Iris pigment epithelial cell (primary cell): ENCODE data around the gene ARL2.
"Not testable (repeated sequence)": the region's sequence is repeated elsewhere in the genome, so short reads cannot be mapped to it uniquely, and the experiment has no call there.

Source experiments
- DNase-seq: peaks from one replicate; pipeline ENCODE4 v3.0.0-alpha.2; 2011; ENCODE audit warnings: low read depth

ARL2 gene

GRCh38 chr11:65013888-65014725, at the start of gene ARL2:
ARL2 (plus strand) TSS chr11:65014160; CDS start chr11:65014208, 48 bp downstream.
- DNase-seq = peak; percentile 86

DNA sequence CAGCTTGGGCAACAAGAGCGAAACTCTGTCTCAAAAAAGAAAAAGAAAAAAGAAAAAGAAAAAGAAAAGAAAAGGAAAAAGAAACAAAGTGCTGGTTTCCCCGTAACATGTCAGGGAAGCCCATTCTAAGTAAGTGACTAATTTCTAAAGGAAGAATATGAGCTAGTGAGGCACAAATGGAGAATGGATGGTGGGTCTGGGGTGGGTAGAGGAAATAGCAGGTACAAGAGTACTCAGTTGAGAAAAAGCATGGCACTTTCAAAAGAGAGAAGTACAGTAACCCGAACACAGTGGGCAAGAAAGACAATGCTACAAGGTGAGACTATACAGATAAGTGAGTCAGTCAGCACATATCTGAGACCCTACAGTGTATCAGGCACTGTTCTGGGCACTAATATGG, 46.6 kb upstream of the ARL2 start:
- no peak for DNase-seq

GRCh38 chr11:64969209-64969608, 44.8 kb upstream of the ARL2 start:
- DNase-seq = peak; percentile 47

DNA sequence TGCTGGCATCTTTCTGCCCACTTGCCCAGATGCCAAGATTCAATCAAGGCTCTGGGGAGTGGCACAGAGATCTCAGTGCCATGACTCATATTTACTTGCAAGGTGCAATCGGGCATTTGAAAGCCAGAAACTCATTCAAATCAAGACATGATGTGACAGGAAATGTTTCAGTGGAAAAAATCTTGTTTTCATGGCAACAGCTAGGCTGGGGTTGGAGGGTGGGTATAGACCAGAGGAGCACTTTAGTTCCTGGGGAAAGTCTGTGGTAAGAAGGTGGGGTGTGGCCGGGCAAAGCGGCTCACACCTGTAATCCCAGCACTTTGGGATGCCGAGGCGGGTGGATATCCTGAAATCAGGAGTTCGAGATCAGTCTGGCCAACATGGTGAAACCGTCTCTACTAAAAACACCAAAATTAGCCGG, 43.2 kb upstream of the ARL2 start:
- DNase-seq = no peak

DNA sequence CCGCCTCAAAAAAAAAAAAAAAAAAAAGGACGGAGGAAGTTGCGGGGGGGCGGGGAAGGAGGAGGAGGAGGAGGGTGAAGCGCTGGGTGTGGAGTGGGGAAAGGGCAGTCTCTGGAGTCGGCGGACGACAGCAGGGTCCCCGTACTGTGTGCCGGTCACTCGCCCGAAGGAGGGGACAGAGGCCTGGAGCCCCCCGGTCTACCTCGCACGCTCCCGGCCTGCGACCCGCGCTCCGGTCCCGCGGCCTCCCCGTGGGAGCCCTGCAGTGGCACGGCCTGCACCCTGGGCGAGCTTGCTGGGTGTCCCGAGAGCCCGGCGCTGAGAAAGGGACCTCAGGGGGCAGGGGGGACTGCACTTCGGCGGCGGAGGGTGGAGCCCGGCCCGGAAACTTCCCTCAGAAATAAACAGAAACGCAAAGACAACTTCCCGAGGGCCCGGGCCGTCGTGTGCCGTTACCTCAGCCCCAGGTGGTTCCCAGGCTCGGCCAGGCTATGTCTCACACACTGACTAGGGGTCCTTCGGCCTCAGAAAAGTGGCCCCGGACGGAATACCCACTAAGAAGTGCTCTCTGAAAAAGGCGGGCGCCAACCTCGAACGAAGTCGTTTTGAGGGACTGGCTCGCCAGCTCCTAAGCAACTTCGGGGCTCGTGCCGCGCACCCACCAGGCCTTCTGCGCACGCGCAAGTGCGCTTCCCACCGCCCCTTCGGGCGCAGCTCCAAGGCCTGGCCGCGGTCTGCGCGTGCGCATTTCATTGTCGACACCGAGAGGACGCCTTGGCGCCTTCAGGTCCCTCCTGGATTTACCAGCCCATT, 42.3 kb upstream of the ARL2 start, which contains the start of gene MAJIN:
TSS of gene MAJIN (minus strand) at position 688 of the 813 bp plus-strand sequence. CDS start 12,703 bp downstream, outside the sequence.
- DNase-seq = peak; percentile 54

DNA sequence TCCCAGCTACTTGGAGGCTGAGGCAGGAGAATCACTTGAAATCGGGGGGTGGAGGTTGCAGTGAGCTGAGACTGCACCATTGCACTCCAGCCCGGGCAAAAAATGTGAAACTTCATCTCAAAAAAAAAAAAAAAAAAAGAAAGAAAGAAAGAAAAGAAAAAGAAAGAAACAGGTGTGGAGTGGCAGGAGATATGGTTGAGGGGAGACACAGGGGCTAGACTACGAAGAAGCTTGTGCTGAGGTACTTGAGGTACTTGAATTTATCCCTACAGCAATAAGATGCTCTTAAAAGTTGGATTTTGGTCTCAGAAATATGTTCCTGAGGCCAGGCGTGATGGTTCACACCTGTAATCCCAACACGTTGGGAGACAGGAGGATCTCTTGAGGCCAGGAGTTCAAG, 39.8 kb upstream of the ARL2 start:
- DNase-seq = no peak

DNA sequence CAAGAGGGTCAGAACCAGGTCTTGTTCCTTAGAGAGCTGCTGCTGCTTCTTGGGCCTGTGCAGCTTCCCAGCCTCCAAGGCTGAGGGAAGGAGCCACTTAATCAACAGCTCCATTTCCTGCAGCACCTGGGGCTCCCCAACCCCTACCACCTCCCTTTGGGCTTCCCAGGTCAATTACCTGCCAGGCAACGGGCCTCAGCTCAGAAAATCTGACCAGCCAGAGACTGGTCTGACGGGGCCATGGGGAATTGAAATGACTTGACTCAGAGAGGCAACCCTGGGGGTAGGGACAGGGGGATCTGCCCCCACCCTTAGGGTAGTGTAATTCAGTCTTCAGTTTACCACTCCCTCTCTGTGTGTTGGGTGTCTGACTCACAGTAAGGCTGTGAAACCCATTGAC, 37.3 kb upstream of the ARL2 start:
- no peak for DNase-seq

- not testable (repeated sequence) for DNase-seq
These were observed 30.6 kb upstream of the ARL2 start for GRCh38 chr11:64983339-64983738.

GRCh38 chr11:64987998-64988854, 25.7 kb upstream of the ARL2 start:
- DNase-seq = no peak

GRCh38 chr11:64989416-64989815, 24.5 kb upstream of the ARL2 start:
- DNase-seq = no peak

DNA sequence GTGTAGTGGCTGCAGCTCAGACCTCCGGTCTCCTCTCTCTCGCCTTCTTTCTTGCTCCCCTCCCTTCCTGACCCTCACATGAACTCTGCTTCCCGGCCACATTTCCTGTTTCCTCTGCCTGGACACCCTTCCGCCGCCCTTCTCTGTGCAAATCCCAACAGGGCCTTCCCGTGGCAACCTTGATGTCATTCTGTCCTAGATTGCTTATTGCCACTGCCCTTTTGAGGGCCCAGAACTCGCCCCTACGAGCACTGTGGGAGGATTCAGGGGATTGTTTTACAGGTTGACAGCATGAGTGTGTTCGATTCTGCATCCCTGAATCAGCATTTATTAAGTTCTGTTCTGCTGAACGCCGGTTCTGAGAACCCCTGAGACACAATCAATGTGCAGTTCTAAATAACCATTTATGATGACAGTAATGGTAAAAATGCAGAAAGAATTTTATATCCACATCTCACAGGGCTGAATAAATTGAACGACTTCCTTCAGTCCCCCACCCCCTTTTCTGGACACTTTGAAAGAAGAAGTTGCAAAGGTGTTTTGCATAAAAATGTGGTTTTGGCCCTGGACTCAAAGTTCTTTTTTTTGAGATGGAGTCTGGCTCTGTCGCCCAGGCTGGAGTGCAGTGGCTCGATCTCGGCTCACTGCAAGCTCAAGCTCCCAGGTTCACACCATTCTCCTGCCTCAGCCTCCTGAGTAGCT, 23.6 kb upstream of the ARL2 start:
- peak; percentile 44 for DNase-seq

DNA sequence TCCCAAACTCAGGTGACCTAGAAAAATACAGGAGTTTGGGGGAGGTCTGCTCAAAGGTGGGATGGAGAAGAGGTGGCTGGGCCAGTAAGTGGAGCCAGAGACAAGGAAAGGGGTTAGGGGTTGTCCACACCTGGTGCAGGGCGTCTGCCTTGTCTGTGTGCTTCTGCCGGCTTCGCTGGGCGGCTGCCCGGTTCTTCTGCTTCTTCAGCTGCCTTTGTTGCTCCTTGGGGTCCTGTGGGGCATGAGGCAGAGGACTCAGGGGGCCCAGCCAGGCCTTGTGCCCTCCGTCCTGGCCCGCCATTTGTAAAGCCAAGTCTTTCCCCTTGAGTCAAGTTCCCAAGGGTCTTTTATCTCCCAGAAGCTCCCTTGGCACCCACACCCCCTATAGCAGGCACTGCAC, 19.6 kb upstream of the ARL2 start:
- DNase-seq = no peak

DNA sequence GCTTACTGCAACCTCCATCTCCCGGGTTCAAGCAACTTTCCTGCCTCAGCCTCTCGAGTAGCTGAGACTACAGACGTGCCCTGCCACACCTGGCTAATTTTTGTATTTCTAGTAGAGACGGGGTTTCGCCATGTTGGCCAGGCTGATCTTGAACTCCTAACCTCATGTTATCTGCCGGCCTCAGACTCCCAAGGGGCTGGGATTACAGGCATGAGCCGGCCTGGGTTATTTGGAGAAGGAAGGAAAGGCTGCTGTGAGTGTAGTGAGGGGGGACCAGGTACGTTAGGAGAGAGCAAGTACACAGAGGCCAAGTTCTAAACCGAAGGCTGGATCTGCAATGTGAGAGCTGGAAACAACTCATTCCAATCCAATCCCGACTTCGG, 17.6 kb upstream of the ARL2 start:
- no peak for DNase-seq

DNA sequence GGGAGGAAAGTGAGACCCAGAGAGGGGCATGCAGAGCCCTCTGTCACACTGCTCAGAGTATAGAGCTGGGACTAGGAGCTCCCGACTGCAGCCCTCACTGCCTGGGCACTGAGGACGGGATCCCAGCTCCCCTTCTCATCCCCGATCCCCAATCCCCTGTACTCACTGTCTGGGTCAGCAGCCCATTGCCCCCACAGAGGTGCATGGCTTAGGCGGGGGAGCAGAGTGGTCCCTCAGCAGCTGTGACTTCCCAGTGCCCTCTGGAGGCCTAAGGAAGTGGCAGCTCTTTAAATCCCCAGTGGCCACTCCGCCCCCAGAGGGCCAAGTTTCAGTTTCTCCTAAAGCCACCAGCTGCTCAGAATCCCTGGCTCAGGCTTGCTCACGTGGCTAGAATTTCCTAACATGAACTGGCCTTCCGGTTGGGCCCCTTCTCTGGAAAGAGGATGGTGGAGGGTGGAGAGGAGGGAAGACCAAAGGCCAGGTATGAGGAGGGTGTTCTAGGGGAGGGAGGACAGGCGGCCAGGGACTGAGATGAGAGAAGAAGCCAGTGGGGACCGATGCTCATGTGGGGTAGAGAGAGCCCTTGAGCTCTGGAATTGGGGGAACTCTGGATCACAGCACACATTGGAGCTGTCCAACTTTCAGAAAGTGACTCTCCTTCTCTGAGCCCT, 17.1 kb upstream of the ARL2 start, which contains the start of gene BATF2:
TSS of gene BATF2 (minus strand) at position 262 of the 671 bp plus-strand sequence. CDS start at position 205, 57 bp downstream.
- peak; percentile 69 for DNase-seq

- DNase-seq = no peak
These were observed 15.8 kb upstream of the ARL2 start for GRCh38 chr11:64998141-64998540.

DNA sequence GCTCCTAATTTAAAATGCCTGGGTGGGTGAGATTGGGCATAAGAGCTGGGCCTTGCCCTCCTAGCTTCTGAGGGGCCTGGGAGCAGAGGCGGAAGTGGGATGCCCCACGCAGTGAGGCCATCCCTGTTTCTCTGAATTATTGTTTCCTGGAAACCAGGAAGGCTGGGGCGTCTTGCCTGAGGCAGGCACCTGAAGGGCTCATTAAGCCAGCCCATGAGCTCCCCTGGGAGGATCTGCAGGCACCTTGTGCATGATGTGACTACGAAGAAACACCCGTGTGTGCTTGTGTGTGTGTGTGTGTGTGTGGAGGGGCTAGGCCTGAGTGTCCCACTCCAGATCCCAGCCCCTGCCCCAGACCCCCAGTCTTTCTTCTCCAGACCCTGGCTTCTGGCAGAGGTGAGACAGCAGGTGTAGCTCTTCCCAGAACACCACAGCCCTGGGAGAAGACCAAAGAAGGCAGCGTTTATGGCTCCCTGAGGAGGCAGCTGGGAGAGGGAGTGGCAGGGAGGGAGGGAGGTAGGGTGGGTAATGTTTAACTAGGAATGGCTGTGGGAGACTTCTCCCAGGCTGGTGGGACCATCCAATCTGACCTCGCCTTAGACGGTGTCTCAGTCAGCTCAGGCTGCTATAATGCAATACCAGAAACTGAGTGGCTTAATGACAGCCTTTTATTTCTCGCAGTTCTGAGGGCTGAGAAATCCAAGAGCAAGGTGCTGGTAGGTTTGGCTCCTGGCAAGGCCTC, 15.1 kb upstream of the ARL2 start:
- no peak for DNase-seq

DNA sequence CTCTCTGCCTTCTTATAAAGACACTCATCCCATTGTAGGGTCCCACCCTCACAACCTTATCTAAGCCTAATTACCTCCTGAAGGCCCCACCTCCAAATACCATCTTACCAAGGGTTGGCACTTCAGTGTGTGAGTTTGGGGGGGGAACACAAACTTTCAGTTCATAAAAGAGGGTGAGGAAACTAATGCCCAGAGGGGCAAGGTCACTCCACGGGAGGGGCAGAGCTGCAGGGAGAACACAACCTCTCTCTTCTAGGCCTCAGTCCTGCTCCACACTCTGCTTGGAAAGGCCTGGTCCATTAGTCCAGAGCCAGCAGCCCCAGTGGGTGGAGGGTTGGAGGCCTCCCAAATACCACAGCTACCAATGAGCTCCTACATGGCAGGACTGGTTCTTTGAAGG, 14.5 kb upstream of the ARL2 start:
- no peak for DNase-seq

DNA sequence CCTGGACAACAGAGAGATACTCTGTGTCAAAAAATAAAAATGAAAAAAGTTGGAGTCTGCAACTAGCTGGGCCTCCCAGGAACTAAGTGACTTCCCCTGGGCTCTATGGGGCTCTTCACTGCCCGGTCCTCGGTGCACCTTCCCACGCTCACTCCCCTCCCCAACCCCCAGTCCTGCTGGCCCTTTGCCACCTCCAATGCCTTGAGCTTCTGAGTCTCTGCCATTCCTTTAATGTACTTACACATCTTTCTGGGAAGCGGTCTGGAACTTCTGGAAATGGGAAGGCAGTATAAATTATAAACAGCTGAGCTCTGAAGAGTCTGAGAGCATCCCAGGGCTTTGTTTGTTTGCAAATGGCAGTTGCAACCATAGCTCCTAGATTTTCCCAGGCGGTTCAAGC, 11.3 kb upstream of the ARL2 start:
- no peak for DNase-seq

DNA sequence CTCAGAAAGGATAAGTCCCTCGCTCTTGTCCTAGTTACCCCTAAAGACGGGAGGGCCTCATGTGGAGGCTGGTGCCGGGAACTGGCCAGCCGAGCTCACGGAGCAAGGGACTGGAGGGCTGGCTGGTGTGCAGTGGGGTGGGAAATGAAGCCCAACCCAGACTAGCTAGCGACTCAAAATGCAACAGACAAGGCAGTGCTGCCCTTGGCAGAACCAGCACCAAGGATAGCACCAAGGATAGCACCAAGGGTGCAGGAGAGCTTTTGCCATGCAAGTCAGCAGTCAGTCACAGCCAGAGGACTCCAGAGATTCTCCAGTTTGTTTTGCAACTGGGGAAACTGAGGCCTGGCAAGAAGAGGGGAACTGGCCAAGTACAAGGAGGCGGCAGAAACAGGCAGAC, 10.7 kb upstream of the ARL2 start:
- DNase-seq = peak; percentile 60

GRCh38 chr11:65003968-65004367, 10.0 kb upstream of the ARL2 start:
- DNase-seq = not testable (repeated sequence)
